ENCODE data around the gene MAPT. TPM values are rescaled to one million over a fixed set of nuclear protein-coding genes. Genes with fewer than 3 reads are reported as not detected.

The MAPT gene
- total RNA-seq, 6 experiments from 2014 or later, result 0.11 to 0.43 (median 0.26) TPM

DNA sequence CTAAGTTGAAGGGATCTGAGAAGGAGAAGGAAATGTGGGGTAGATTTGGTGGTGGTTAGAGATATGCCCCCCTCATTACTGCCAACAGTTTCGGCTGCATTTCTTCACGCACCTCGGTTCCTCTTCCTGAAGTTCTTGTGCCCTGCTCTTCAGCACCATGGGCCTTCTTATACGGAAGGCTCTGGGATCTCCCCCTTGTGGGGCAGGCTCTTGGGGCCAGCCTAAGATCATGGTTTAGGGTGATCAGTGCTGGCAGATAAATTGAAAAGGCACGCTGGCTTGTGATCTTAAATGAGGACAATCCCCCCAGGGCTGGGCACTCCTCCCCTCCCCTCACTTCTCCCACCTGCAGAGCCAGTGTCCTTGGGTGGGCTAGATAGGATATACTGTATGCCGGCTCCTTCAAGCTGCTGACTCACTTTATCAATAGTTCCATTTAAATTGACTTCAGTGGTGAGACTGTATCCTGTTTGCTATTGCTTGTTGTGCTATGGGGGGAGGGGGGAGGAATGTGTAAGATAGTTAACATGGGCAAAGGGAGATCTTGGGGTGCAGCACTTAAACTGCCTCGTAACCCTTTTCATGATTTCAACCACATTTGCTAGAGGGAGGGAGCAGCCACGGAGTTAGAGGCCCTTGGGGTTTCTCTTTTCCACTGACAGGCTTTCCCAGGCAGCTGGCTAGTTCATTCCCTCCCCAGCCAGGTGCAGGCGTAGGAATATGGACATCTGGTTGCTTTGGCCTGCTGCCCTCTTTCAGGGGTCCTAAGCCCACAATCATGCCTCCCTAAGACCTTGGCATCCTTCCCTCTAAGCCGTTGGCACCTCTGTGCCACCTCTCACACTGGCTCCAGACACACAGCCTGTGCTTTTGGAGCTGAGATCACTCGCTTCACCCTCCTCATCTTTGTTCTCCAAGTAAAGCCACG lies 133.0 kb downstream of the MAPT start:
- Mint-ChIP-seq H3K4me1 (ENCODE audit: low read depth) (no peaks in the 10 kb centered on the region), H3K36me3 (ENCODE audit: low read depth) (peaks cover 31% of the 10 kb centered on the region), H3K9me3 (no peaks in the 10 kb centered on the region), H3K4me3 (no peak overlapping the region), H3K27me3 (ENCODE audit: insufficient read depth) (peaks cover 6% of the 10 kb centered on the region), H3K27ac (0 out of 2 replicates have a peak overlapping the region, but pooled peaks have one; percentile 2)
- TF ChIP-seq CTCF (IDR thresholded peaks at IDR 0.05), result no peak
- no peak for DNase-seq

GRCh38 chr17:46027976-46028325 lies 133.6 kb downstream of the MAPT start:
- no peak for TF ChIP-seq CTCF (IDR thresholded peaks at IDR 0.05)
- peaks cover 32% of the 10 kb centered on the region for H3K36me3 Mint-ChIP-seq (ENCODE audit: low read depth)
- no peaks in the 10 kb centered on the region for H3K9me3 Mint-ChIP-seq
- H3K27me3 Mint-ChIP-seq (ENCODE audit: insufficient read depth), result peaks cover 6% of the 10 kb centered on the region
- H3K4me3 Mint-ChIP-seq, result no peak overlapping the region
- H3K4me1 Mint-ChIP-seq (ENCODE audit: low read depth), result no peaks in the 10 kb centered on the region
- no peak for DNase-seq
- peak overlapping the region; percentile 18; the same call in 1 of the 2 replicates for H3K27ac Mint-ChIP-seq

DNA sequence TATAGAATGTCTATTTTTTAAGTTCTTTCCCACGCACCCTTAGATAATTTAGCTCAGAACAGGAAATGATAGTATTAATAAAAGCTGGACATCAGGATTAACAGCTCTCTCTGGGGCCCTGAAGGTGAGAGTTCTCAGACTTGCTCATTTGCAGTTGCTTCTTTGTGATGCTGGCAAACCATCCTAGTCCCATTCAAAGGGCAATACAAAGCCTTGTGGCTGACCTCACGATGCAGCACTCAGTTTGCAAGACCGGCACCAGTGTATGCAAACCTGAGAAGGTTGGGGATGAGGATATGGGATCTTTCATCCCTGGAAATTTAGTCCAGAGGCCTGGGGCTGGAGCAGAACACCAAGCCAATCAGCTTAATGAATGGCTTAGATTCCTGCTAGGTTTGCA lies 134.0 kb downstream of the MAPT start:
- no peak for DNase-seq
- H3K9me3 Mint-ChIP-seq, result no peaks in the 10 kb centered on the region
- no peak overlapping the region for H3K4me3 Mint-ChIP-seq
- peak overlapping the region; percentile 18; the same call in 1 of the 2 replicates for H3K27ac Mint-ChIP-seq
- TF ChIP-seq CTCF (IDR thresholded peaks at IDR 0.05), result no peak
- H3K36me3 Mint-ChIP-seq (ENCODE audit: low read depth), result peaks cover 36% of the 10 kb centered on the region
- H3K4me1 Mint-ChIP-seq (ENCODE audit: low read depth), result no peaks in the 10 kb centered on the region
- peaks cover 6% of the 10 kb centered on the region for H3K27me3 Mint-ChIP-seq (ENCODE audit: insufficient read depth)

GRCh38 chr17:46028981-46029565 lies 134.7 kb downstream of the MAPT start:
- Mint-ChIP-seq H3K27me3 (ENCODE audit: insufficient read depth) (peaks cover 5% of the 10 kb centered on the region), H3K4me3 (no peak overlapping the region), H3K9me3 (no peaks in the 10 kb centered on the region), H3K4me1 (ENCODE audit: low read depth) (no peaks in the 10 kb centered on the region), H3K36me3 (ENCODE audit: low read depth) (peaks cover 40% of the 10 kb centered on the region), H3K27ac (no peak overlapping the region)
- no peak for DNase-seq
- no peak for TF ChIP-seq CTCF (IDR thresholded peaks at IDR 0.05)

GRCh38 chr17:46029627-46030026 lies 135.3 kb downstream of the MAPT start:
- Mint-ChIP-seq H3K4me1 (ENCODE audit: low read depth) (no peaks in the 10 kb centered on the region), H3K27ac (no peak overlapping the region), H3K9me3 (no peaks in the 10 kb centered on the region), H3K27me3 (ENCODE audit: insufficient read depth) (peaks cover 4% of the 10 kb centered on the region), H3K36me3 (ENCODE audit: low read depth) (peaks cover 45% of the 10 kb centered on the region), H3K4me3 (no peak overlapping the region)
- DNase-seq, result no peak
- TF ChIP-seq CTCF (IDR thresholded peaks at IDR 0.05), result no peak
